Measurements from ENCODE around the gene DHCR7. TPM values are rescaled to one million over a fixed set of nuclear protein-coding genes. Genes with fewer than 3 reads are reported as not detected.

The DHCR7 gene
- total RNA-seq, result 1 to 10 TPM; 2.5 to 7.3 (median 5.9) TPM

GRCh38 chr11:71448257-71449171 lies at the start of gene DHCR7:
TSS of gene DHCR7 (minus strand) at chr11:71448393. CDS start at chr11:71444952, 3,441 bp downstream.
- no peaks in the 10 kb centered on the region for H3K27me3 ChIP-seq
- no peaks in the 10 kb centered on the region for H3K9me3 ChIP-seq
- in situ Hi-C loops (cut with MboI; ENCODE audit: low sequenced_read_pairs in 4 of 4) (no loop called here), intact Hi-C loops (cut with DNase I; ENCODE audit: low total_unique reads) (loop anchor here (5.0 kb wide), 1 partner anchor 339 kb away; no protein-coding TSS in a partner anchor)
- DNase-seq, result peak; percentile 87 to 92
- peak; percentile 44 to 52 for TF ChIP-seq POLR2A (IDR thresholded peaks at IDR 0.05)
- peak in 1 of 5 experiments; percentile 21 for TF ChIP-seq CTCF (IDR thresholded peaks at IDR 0.05 in 4 of 5, conservative IDR thresholded peaks at IDR 0.05 in 1 of 5)
- H3K36me3 ChIP-seq, result peaks cover 0 to 7% of the 10 kb centered on the region in 2 donors
- H3K4me3 ChIP-seq, result peak within 1 kb of the TSS; percentile 68 to 92 (median 74)
- peaks cover 18 to 24% of the 10 kb centered on the region in 2 donors for H3K4me1 ChIP-seq
- H3K27ac ChIP-seq, result peak within 1 kb of the TSS; percentile 75 to 87 (median 84)
- peak; percentile 59 to 71 for ATAC-seq

- Histone ChIP-seq H3K4me1 (peaks cover 0 to 14% of the 10 kb centered on the region in 2 donors), H3K27ac (no peak overlapping the region), H3K4me3 (no peak overlapping the region), H3K9me3 (no peaks in the 10 kb centered on the region), H3K36me3 (peaks cover 0 to 56% of the 10 kb centered on the region in 2 donors), H3K27me3 (no peaks in the 10 kb centered on the region)
- DNase-seq (peak in 1 of 2 donors; percentile 8), ATAC-seq (no peak)
- TF ChIP-seq CTCF (IDR thresholded peaks at IDR 0.05 in 4 of 5, conservative IDR thresholded peaks at IDR 0.05 in 1 of 5) (no peak), POLR2A (IDR thresholded peaks at IDR 0.05) (no peak)
- intact Hi-C loops (cut with DNase I; ENCODE audit: low total_unique reads) (loop anchor here (5.0 kb wide), 1 partner anchor 44 kb away; the partner anchor contains the start of gene NADSYN1), in situ Hi-C loops (cut with MboI; ENCODE audit: low sequenced_read_pairs in 4 of 4) (no loop called here)
Observed at GRCh38 chr11:71496421-71496820, 48.2 kb upstream of the DHCR7 start.

- H3K9me3 ChIP-seq, result no peaks in the 10 kb centered on the region
- intact Hi-C loops (cut with DNase I; ENCODE audit: low total_unique reads), result loop anchor here (5.0 kb wide), 1 partner anchor 43 kb away; the partner anchor contains the start of gene NADSYN1
- peaks cover 0 to 59% of the 10 kb centered on the region in 2 donors for H3K36me3 ChIP-seq
- in situ Hi-C loops (cut with MboI; ENCODE audit: low sequenced_read_pairs in 4 of 4), result no loop called here
- H3K4me1 ChIP-seq, result peaks cover 0 to 12% of the 10 kb centered on the region in 2 donors
- no peak overlapping the region for H3K4me3 ChIP-seq
- no peaks in the 10 kb centered on the region for H3K27me3 ChIP-seq
- H3K27ac ChIP-seq, result no peak overlapping the region
- DNase-seq (peak in 1 of 2 donors; percentile 4), ATAC-seq (no peak)
- TF ChIP-seq POLR2A (IDR thresholded peaks at IDR 0.05) (no peak), CTCF (IDR thresholded peaks at IDR 0.05 in 4 of 5, conservative IDR thresholded peaks at IDR 0.05 in 1 of 5) (no peak)
Observed at GRCh38 chr11:71495286-71496230, 47.4 kb upstream of the DHCR7 start.

GRCh38 chr11:71491940-71492339 lies 43.7 kb upstream of the DHCR7 start:
- Histone ChIP-seq H3K4me3 (no peak overlapping the region), H3K27me3 (no peaks in the 10 kb centered on the region), H3K9me3 (no peaks in the 10 kb centered on the region), H3K4me1 (no peaks in the 10 kb centered on the region), H3K27ac (no peak overlapping the region), H3K36me3 (peaks cover 0 to 53% of the 10 kb centered on the region in 2 donors)
- intact Hi-C loops (cut with DNase I; ENCODE audit: low total_unique reads), result no loop called here
- ATAC-seq (no peak), DNase-seq (no peak)
- in situ Hi-C loops (cut with MboI; ENCODE audit: low sequenced_read_pairs in 4 of 4), result no loop called here
- TF ChIP-seq CTCF (IDR thresholded peaks at IDR 0.05 in 4 of 5, conservative IDR thresholded peaks at IDR 0.05 in 1 of 5) (no peak), POLR2A (IDR thresholded peaks at IDR 0.05) (no peak)
